Fibroblast of villous mesenchyme (primary cell): Measurements from ENCODE around the gene SUGP1. TPM values are rescaled to one million over a fixed set of nuclear protein-coding genes. Genes with fewer than 3 reads are reported as not detected.

Experiments
- DNase-seq: peaks from one replicate; pipeline ENCODE4 v3.0.0-alpha.2; 2010; ENCODE audit warnings: low read depth
- H3K4me3 ChIP-seq: 2 replicates; pipeline ENCODE4 v1.5.1; 2011; ENCODE audit warnings: low read depth, mild to moderate bottlenecking, low read length
- CTCF ChIP-seq: IDR thresholded peaks from 2 replicates; pipeline ENCODE4 v1.5.1; 2012; ENCODE audit warnings: low read depth, mild to moderate bottlenecking, low read length; ENCODE audit not compliant: insufficient read depth
- total RNA-seq: library from RNA; depleted of rRNA; stranded (reverse); fragments of >200 nt; gene quantifications from 2 replicates; pipeline ENCODE4 v1.2.3, GENCODE V29; 2012

The SUGP1 gene
- total RNA-seq, 1 donor, result 22.5 TPM

DNA sequence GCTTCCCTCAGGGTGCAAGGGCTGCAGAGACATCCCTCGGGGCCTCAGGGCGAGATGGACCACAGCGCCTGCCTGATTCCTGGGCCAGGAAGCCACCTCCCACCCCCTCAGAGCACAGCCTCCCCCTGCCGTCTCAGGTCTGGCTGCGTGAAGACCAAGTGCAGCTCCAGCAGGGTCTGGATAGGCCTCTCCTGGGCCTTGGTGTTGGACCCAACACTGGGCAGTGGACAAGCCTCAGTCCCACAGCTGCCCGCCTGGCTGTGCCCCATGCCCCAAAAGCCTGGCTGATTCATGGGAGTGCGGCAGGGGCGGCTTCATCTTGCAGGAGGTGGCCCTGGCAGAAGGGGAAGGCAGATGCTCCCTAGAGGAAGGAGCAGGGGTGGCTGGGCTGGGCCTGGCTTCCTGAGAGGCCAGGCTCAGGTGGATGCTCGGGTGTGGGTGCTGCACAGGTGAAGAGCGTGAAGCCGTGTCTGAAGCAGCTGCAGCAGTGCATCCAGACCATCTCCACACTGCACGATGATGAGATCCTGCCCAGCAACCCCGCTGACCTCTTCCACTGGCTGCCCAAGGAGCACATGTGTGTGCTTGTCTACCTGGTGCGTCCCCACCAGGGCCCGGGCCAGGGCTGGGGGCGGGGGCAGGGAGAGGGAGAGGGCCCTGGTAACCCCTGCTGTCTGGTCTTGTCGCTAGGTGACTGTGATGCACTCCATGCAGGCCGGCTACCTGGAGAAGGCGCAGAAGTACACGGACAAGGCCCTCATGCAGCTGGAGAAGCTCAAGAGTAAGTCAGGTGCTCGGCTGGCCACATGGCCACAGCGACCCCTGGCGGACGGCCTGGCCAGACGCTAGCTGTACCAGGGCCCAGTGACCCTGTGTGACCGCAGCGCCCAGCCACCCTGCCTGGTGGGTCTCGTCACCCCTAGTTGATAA is 22.0 kb upstream of the SUGP1 start:
- peak; percentile 82 for TF ChIP-seq CTCF
- no peak overlapping the region for H3K4me3 ChIP-seq
- peak; percentile 57 for DNase-seq

- no peak for TF ChIP-seq CTCF
- no peak overlapping the region for H3K4me3 ChIP-seq
- no peak for DNase-seq
These were observed 20.7 kb upstream of the SUGP1 start for GRCh38 chr19:19341026-19341425.

DNA sequence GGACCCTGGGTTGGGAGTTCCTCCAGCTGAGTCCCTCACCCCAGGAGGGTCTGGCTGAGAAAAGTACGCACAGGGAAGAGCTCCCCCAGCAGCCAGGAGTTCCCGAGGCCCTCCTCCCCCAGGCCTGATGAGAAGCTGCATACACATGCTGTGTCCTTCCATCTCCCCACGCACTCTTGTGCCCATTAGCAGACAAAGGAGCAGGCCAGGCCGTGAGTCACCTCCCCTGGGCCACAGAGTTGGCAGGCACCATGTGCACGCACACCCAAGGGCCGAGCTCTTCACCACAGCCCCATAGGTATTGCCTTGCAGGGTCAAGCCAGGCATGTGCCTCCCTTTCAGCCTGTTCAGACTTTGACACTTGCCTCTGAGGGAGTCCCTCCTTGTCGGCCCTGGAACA is 17.8 kb upstream of the SUGP1 start:
- TF ChIP-seq CTCF, result no peak
- DNase-seq, result no peak
- no peak overlapping the region for H3K4me3 ChIP-seq

GRCh38 chr19:19337120-19337519 is 16.8 kb upstream of the SUGP1 start:
- DNase-seq, result no peak
- no peak overlapping the region for H3K4me3 ChIP-seq
- no peak for TF ChIP-seq CTCF

DNA sequence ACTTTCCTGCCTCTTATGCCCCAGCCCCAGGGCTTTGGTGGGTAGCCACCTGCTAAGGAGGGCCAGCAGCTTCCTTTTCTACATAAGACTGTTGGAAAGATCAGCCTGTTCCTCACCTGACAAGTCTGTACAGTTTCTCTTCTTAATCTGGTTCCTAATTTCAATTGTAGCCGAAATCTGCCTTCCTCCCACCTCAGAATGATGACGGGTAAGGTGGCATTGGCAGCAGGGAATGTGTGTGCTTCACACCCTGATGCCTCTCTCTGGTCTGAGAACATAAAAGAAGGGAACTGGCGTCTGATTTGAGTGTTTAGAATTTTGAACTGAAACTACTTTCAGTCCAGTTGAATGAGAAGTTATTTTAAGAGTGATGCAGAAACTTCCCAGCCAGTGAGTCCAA is 16.3 kb upstream of the SUGP1 start:
- TF ChIP-seq CTCF, result no peak
- H3K4me3 ChIP-seq, result no peak overlapping the region
- no peak for DNase-seq

- TF ChIP-seq CTCF, result no peak
- DNase-seq, result no peak
- no peak overlapping the region for H3K4me3 ChIP-seq
These were observed 15.3 kb upstream of the SUGP1 start for GRCh38 chr19:19335408-19336158.
